Measurements from ENCODE around the gene MRPS9.

The MRPS9 gene

GRCh38 chr2:105125920-105126319, 88.1 kb downstream of the MRPS9 start:
- DNase-seq, result no peak

GRCh38 chr2:105126336-105126735, 88.5 kb downstream of the MRPS9 start:
- no peak for DNase-seq

GRCh38 chr2:105127289-105127915, 89.5 kb downstream of the MRPS9 start:
- no peak for DNase-seq

- DNase-seq, result no peak
These were observed 91.9 kb downstream of the MRPS9 start for GRCh38 chr2:105129722-105130232.

GRCh38 chr2:105130546-105130945, 92.7 kb downstream of the MRPS9 start:
- DNase-seq, result no peak

GRCh38 chr2:105134081-105134480, 96.2 kb downstream of the MRPS9 start:
- no peak for DNase-seq

GRCh38 chr2:105135436-105135835, 97.6 kb downstream of the MRPS9 start:
- no peak for DNase-seq

- no peak for DNase-seq
These were observed 98.5 kb downstream of the MRPS9 start for GRCh38 chr2:105136394-105136793.

- DNase-seq, result no peak
These were observed 100.8 kb downstream of the MRPS9 start for GRCh38 chr2:105138643-105139042.

GRCh38 chr2:105139556-105140239, 101.8 kb downstream of the MRPS9 start:
- DNase-seq, result no peak

GRCh38 chr2:105140240-105140568, 102.3 kb downstream of the MRPS9 start:
- no peak for DNase-seq

- no peak for DNase-seq
These were observed 103.3 kb downstream of the MRPS9 start for GRCh38 chr2:105141099-105141614.

GRCh38 chr2:105142239-105142638, 104.4 kb downstream of the MRPS9 start:
- no peak for DNase-seq

GRCh38 chr2:105143094-105143466, 105.2 kb downstream of the MRPS9 start:
- DNase-seq, result no peak

- DNase-seq, result no peak
These were observed 105.7 kb downstream of the MRPS9 start for GRCh38 chr2:105143467-105144151.

GRCh38 chr2:105144152-105144940, 106.5 kb downstream of the MRPS9 start:
- no peak for DNase-seq

- DNase-seq, result no peak
These were observed 107.1 kb downstream of the MRPS9 start for GRCh38 chr2:105144941-105145300.

GRCh38 chr2:105149272-105149671, 111.4 kb downstream of the MRPS9 start:
- DNase-seq, result no peak

All from AML-193 (cell line).